Panc1 (cell line): ENCODE results near the gene NKAIN2. TPM values are rescaled to one million over a fixed set of nuclear protein-coding genes. Genes with fewer than 3 reads are reported as not detected.

ENCODE experiments used
- ATAC-seq: fragments of 200-7000 bp; cut with Tn5 transposase; 2 replicates; pipeline ENCODE4 v1.9.1; 2020; ENCODE audit warnings: mild to moderate bottlenecking, moderate library complexity
- BruUV-seq: library from RNA; stranded (reverse); fragments of 400-500 nt; replicated peaks from 2 replicates; lab custom pipeline; 2021; lab: Mats Ljungman, UMichigan
- CTCF ChIA-PET: fragments of 300-600 bp; sonication (Branson Sonifier 250); formaldehyde crosslinking; loops from one replicate; lab custom pipeline; 2022; ENCODE audit warnings: antibody characterized with exemption; lab: Charles Lee
- POLR2A ChIA-PET: fragments of 300-600 bp; sonication (Branson Sonifier 250); formaldehyde crosslinking; loops from one replicate; lab custom pipeline; 2022; ENCODE audit warnings: antibody characterized with exemption; lab: Charles Lee
- DNase-seq: peaks from one replicate; pipeline ENCODE4 v3.0.0-alpha.2; 2010; ENCODE audit warnings: low read depth, low spot score
- H3K27ac ChIP-seq: 2 replicates; pipeline ENCODE4 v1.5.1; 2011; ENCODE audit warnings: mild to moderate bottlenecking, low read length, inconsistent platforms
- H3K27me3 ChIP-seq: fragments of 200-500 bp; sonication (Bioruptor generic); 2 replicates; pipeline ENCODE4 v1.6.0; 2014; ENCODE audit warnings: low read length, inconsistent platforms; ENCODE audit not compliant: control insufficient read depth, insufficient read depth
- H3K36me3 ChIP-seq: fragments of 200-500 bp; sonication (Bioruptor generic); 2 replicates; pipeline ENCODE4 v1.5.1; 2014; ENCODE audit warnings: inconsistent platforms, mild to moderate bottlenecking, low read length, moderate library complexity; ENCODE audit not compliant: control insufficient read depth, insufficient read depth
- H3K4me1 ChIP-seq: 2 replicates; pipeline ENCODE4 v1.5.1; 2011; ENCODE audit warnings: inconsistent platforms, mild to moderate bottlenecking, low read length, moderate library complexity; ENCODE audit not compliant: control insufficient read depth, insufficient read depth
- H3K4me3 ChIP-seq, 2 experiments: 2 replicates each; pipeline ENCODE4 v1.5.1; 2011 to 2012; ENCODE audit warnings: low read depth in 2 of 2, low read length in 2 of 2, mild to moderate bottlenecking in 2 of 2, inconsistent platforms in 1 of 2, moderate library complexity in 1 of 2
- H3K9me3 ChIP-seq: fragments of 200-500 bp; sonication (Bioruptor generic); 2 replicates; pipeline ENCODE4 v1.5.1; 2014; ENCODE audit warnings: low read depth, mild to moderate bottlenecking, inconsistent platforms, low read length, moderate library complexity; ENCODE audit not compliant: control insufficient read depth, insufficient read depth
- POLR2AphosphoS5 ChIP-seq: IDR thresholded peaks from 2 replicates; pipeline ENCODE4 v1.6.1; 2012; ENCODE audit warnings: mild to moderate bottlenecking, low read depth, low read length, moderate library complexity
- SIN3A ChIP-seq: IDR thresholded peaks from 2 replicates; pipeline ENCODE4 v1.6.1; 2012; ENCODE audit warnings: low read depth, mild to moderate bottlenecking, low read length, moderate library complexity, borderline replicate concordance; ENCODE audit not compliant: insufficient read depth
- TCF7L2 ChIP-seq: IDR thresholded peaks from 2 replicates; pipeline ENCODE4 v1.6.1; 2011; ENCODE audit warnings: mild to moderate bottlenecking, low read depth, low read length, inconsistent platforms
- in situ Hi-C: cut with HindIII; loops from 2 replicates; pipeline ENCODE4 v1.10.0; 2016; ENCODE audit warnings: low sequenced_read_pairs, low pct_unique_long_range_greater_than_20kb
- intact Hi-C: fragments of 100-400 bp; cut with micrococcal nuclease; formaldehyde crosslinking; loops from one replicate; pipeline ENCODE4 v1.10.0; 2022; ENCODE audit not compliant: unreplicated experiment
- total RNA-seq: library from RNA; stranded (reverse); gene quantifications from one replicate; pipeline ENCODE4 v1.2.1, GENCODE V29; 2021; ENCODE audit not compliant: unreplicated experiment
- TF ChIP-seq, protein P1 (sequence below): fragments of 450-650 bp; IDR thresholded peaks from 2 replicates; pipeline ENCODE4 v1.5.1; 2017; ENCODE audit warnings: mild to moderate bottlenecking
- TF ChIP-seq, protein P2 (sequence below), 2 experiments: IDR thresholded peaks; 2 replicates each; pipeline ENCODE4 v1.6.1; 2011 to 2012; ENCODE audit warnings: low read depth in 2 of 2, control low read depth in 1 of 2, low read length in 1 of 2, mild to moderate bottlenecking in 1 of 2, moderate library complexity in 1 of 2; ENCODE audit not compliant: insufficient read depth in 1 of 2

Gene NKAIN2
- total RNA-seq, 1 experiment from 2014 or later: 2.6 TPM

DNA sequence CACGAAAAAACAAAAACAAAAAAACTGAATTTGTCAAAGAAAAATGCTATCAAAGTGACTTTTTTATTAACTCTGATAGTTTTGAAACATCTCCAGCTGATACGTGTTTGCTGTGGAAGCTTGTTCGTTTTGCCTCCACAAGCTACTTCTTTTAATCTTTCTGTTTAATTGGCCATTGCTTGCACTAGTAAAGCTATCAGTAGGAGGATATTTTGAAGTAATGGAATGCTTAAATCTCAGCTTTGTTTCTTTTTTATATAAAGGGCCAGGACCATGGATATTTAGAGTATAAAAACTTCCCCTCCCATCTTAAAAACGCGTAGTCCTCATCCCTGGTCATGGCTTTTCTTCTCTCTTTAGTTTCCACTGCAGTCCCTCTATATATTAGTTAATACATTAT is 344.0 kb downstream of the NKAIN2 start:
- POLR2A ChIA-PET: no interaction called here
- no peaks in the 10 kb centered on the region for H3K9me3 ChIP-seq
- no peak overlapping the region for H3K4me3 ChIP-seq
- TF ChIP-seq, protein P1, sequence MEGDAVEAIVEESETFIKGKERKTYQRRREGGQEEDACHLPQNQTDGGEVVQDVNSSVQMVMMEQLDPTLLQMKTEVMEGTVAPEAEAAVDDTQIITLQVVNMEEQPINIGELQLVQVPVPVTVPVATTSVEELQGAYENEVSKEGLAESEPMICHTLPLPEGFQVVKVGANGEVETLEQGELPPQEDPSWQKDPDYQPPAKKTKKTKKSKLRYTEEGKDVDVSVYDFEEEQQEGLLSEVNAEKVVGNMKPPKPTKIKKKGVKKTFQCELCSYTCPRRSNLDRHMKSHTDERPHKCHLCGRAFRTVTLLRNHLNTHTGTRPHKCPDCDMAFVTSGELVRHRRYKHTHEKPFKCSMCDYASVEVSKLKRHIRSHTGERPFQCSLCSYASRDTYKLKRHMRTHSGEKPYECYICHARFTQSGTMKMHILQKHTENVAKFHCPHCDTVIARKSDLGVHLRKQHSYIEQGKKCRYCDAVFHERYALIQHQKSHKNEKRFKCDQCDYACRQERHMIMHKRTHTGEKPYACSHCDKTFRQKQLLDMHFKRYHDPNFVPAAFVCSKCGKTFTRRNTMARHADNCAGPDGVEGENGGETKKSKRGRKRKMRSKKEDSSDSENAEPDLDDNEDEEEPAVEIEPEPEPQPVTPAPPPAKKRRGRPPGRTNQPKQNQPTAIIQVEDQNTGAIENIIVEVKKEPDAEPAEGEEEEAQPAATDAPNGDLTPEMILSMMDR: no peak
- TF ChIP-seq, protein P2, sequence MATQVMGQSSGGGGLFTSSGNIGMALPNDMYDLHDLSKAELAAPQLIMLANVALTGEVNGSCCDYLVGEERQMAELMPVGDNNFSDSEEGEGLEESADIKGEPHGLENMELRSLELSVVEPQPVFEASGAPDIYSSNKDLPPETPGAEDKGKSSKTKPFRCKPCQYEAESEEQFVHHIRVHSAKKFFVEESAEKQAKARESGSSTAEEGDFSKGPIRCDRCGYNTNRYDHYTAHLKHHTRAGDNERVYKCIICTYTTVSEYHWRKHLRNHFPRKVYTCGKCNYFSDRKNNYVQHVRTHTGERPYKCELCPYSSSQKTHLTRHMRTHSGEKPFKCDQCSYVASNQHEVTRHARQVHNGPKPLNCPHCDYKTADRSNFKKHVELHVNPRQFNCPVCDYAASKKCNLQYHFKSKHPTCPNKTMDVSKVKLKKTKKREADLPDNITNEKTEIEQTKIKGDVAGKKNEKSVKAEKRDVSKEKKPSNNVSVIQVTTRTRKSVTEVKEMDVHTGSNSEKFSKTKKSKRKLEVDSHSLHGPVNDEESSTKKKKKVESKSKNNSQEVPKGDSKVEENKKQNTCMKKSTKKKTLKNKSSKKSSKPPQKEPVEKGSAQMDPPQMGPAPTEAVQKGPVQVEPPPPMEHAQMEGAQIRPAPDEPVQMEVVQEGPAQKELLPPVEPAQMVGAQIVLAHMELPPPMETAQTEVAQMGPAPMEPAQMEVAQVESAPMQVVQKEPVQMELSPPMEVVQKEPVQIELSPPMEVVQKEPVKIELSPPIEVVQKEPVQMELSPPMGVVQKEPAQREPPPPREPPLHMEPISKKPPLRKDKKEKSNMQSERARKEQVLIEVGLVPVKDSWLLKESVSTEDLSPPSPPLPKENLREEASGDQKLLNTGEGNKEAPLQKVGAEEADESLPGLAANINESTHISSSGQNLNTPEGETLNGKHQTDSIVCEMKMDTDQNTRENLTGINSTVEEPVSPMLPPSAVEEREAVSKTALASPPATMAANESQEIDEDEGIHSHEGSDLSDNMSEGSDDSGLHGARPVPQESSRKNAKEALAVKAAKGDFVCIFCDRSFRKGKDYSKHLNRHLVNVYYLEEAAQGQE (IDR thresholded peaks at IDR 0.05; ENCODE audit: insufficient read depth in 1 of 2, low read depth in 2 of 2, low read length in 1 of 2): no peak
- TF ChIP-seq POLR2AphosphoS5: no peak
- TF ChIP-seq TCF7L2: no peak
- TF ChIP-seq SIN3A: no peak
- H3K4me1 ChIP-seq: peaks cover 4% of the 10 kb centered on the region; the same call in 1 of the 2 replicates
- H3K27ac ChIP-seq: no peak overlapping the region
- intact Hi-C loops (no loop called here), in situ Hi-C loops (no loop called here)
- DNase-seq (no peak), ATAC-seq (no peak)
- H3K27me3 ChIP-seq: no peaks in the 10 kb centered on the region
- no peaks in the 10 kb centered on the region for H3K36me3 ChIP-seq
- CTCF ChIA-PET: no interaction called here
- BruUV-seq: no TSS peak

DNA sequence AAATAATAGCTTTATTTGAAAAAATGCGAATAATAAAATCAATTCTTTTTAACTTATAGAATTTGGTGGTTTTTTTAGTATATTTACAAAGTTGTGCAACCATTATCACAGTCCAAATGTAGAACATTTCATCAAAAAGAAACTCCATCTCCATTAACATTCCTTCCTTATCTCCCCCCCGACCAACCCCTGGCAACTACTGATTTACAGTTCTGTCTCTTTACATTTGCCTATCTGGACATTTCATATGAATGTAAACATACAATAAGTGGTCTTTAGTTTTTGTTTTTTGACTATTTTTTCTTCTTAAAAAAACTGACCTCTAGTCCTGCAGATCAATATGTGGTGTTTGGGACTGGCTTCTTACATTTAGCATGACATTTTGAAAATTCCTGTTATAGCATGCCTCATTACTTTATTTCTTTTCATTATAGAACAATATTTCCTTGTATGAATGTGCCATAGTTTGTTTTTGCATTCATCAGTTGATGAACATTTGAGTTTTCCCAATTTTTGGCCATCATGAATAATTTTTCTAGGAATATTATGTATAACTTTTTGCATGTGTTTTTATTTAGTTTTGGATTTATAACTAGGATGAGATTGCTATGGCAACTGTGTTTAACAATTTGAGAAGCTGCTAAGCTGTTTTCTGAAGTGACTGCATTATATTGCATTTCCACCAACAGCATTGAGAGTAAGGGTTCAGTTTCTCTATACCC is 344.7 kb downstream of the NKAIN2 start:
- no peaks in the 10 kb centered on the region for H3K27me3 ChIP-seq
- intact Hi-C loops: no loop called here
- CTCF ChIA-PET: no interaction called here

More for the DNA sequence above, 344.7 kb downstream of the NKAIN2 start:
- TF ChIP-seq TCF7L2: no peak
- no peak for TF ChIP-seq SIN3A
- TF ChIP-seq, protein P1: no peak
- TF ChIP-seq, protein P2 (IDR thresholded peaks at IDR 0.05; ENCODE audit: insufficient read depth in 1 of 2, low read depth in 2 of 2, low read length in 1 of 2): no peak
- no peak for TF ChIP-seq POLR2AphosphoS5
- ATAC-seq (no peak), DNase-seq (no peak)
- no TSS peak for BruUV-seq
- Histone ChIP-seq H3K4me3 (no peak overlapping the region), H3K9me3 (no peaks in the 10 kb centered on the region), H3K36me3 (no peaks in the 10 kb centered on the region), H3K4me1 (peaks cover 4% of the 10 kb centered on the region; the same call in 1 of the 2 replicates), H3K27ac (no peak overlapping the region)
- in situ Hi-C loops: no loop called here
- POLR2A ChIA-PET: no interaction called here
